Activated gamma-delta T cell (primary cell): Measurements from ENCODE around the gene IQUB.
"Not testable (repeated sequence)": the region's sequence is repeated elsewhere in the genome, so short reads cannot be mapped to it uniquely, and the experiment has no call there.

Experiments used
- DNase-seq: peaks from one replicate; lab custom pipeline; 2025; lab: John Stamatoyannopoulos, UW

IQUB gene

GRCh38 chr7:123415625-123416024, 118.8 kb downstream of the IQUB start:
- DNase-seq = no peak

GRCh38 chr7:123410273-123410904, 124.0 kb downstream of the IQUB start:
- DNase-seq = no peak

- not testable (repeated sequence) for DNase-seq
These were observed 126.4 kb downstream of the IQUB start for GRCh38 chr7:123407951-123408350.
